Activated naive CD4-positive, alpha-beta T cell treated with anti-CD3 and anti-CD28 coated beads, Interleukin-2, amount 50 U/mL, for 16 hours (primary cell): ENCODE results near the gene MSMO1.
"Not testable (repeated sequence)": the region's sequence is repeated elsewhere in the genome, so short reads cannot be mapped to it uniquely, and the experiment has no call there.

ENCODE experiments used
- DNase-seq: peaks from one replicate; pipeline ENCODE4 v3.0.0-alpha.2; 2020

The MSMO1 gene

GRCh38 chr4:165327211-165328100, at the start of gene MSMO1:
MSMO1 (plus strand) TSS chr4:165327669; CDS start chr4:165333371, 5,702 bp downstream.
- peak; percentile 99 for DNase-seq

- not testable (repeated sequence) for DNase-seq
Observed at GRCh38 chr4:165279531-165279930, 47.9 kb upstream of the MSMO1 start.

- not testable (repeated sequence) for DNase-seq
Observed at GRCh38 chr4:165284697-165285096, 42.8 kb upstream of the MSMO1 start.

- DNase-seq, result not testable (repeated sequence)
Observed at GRCh38 chr4:165286619-165287340, 40.7 kb upstream of the MSMO1 start.

- no peak for DNase-seq
Observed at GRCh38 chr4:165288226-165288625, 39.2 kb upstream of the MSMO1 start.

GRCh38 chr4:165288639-165289422, 38.6 kb upstream of the MSMO1 start:
- DNase-seq, result no peak

GRCh38 chr4:165289423-165289785, 38.1 kb upstream of the MSMO1 start:
- DNase-seq, result no peak

GRCh38 chr4:165293061-165293460, 34.4 kb upstream of the MSMO1 start:
- no peak for DNase-seq

GRCh38 chr4:165293927-165294649, 33.4 kb upstream of the MSMO1 start:
- DNase-seq, result no peak

- no peak for DNase-seq
Observed at GRCh38 chr4:165294907-165295306, 32.6 kb upstream of the MSMO1 start.

GRCh38 chr4:165297626-165298025, 29.8 kb upstream of the MSMO1 start:
- DNase-seq, result no peak

- DNase-seq, result no peak
Observed at GRCh38 chr4:165299399-165300060, 27.9 kb upstream of the MSMO1 start.

GRCh38 chr4:165301833-165302232, 25.6 kb upstream of the MSMO1 start:
- no peak for DNase-seq

GRCh38 chr4:165302658-165303057, 24.8 kb upstream of the MSMO1 start:
- DNase-seq, result no peak

- DNase-seq, result no peak
Observed at GRCh38 chr4:165308166-165308565, 19.3 kb upstream of the MSMO1 start.

GRCh38 chr4:165308606-165309005, 18.9 kb upstream of the MSMO1 start:
- DNase-seq, result no peak

- DNase-seq, result no peak
Observed at GRCh38 chr4:165309456-165309855, 18.0 kb upstream of the MSMO1 start.

GRCh38 chr4:165312506-165312905, 15.0 kb upstream of the MSMO1 start:
- DNase-seq, result no peak

- DNase-seq, result no peak
Observed at GRCh38 chr4:165319030-165319429, 8.4 kb upstream of the MSMO1 start.

GRCh38 chr4:165319509-165319908, 8.0 kb upstream of the MSMO1 start:
- no peak for DNase-seq

- no peak for DNase-seq
Observed at GRCh38 chr4:165324236-165324917, 3.1 kb upstream of the MSMO1 start.
